Activated CD8-positive, alpha-beta memory T cell treated with anti-CD3 and anti-CD28 coated beads, Interleukin-2, amount 10 ng/mL, durations not matched to agents 7 days and 5 days (primary cell): Measurements from ENCODE around the gene GNE. TPM values are rescaled to one million over a fixed set of nuclear protein-coding genes. Genes with fewer than 3 reads are reported as not detected.
"Not testable (repeated sequence)": the region's sequence is repeated elsewhere in the genome, so short reads cannot be mapped to it uniquely, and the experiment has no call there.

ENCODE experiments used
- ATAC-seq: fragments of 150-1000 bp; cut with Tn5 transposase; one replicate; pipeline ENCODE4 v1.10.0; 2021; ENCODE audit warnings: moderate library complexity
- CTCF ChIA-PET: fragments of 350-600 bp; sonication (Branson Sonifier 250); formaldehyde crosslinking; loops from one replicate; lab custom pipeline; 2021; ENCODE audit warnings: antibody characterized with exemption; lab: Charles Lee
- DNase-seq: peaks from one replicate; pipeline ENCODE4 v3.0.0-alpha.2; 2020
- H3K27ac Mint-ChIP-seq: one replicate; pipeline ENCODE4 v1.8.0; 2021; ENCODE audit warnings: mild to moderate bottlenecking, mixed read lengths
- H3K27me3 Mint-ChIP-seq: one replicate; pipeline ENCODE4 v1.8.0; 2021; ENCODE audit warnings: mixed read lengths
- H3K36me3 Mint-ChIP-seq: one replicate; pipeline ENCODE4 v1.8.0; 2021; ENCODE audit warnings: mild to moderate bottlenecking, mixed read lengths
- H3K4me1 Mint-ChIP-seq: one replicate; pipeline ENCODE4 v1.8.0; 2021; ENCODE audit warnings: mixed read lengths
- H3K4me3 Mint-ChIP-seq: one replicate; pipeline ENCODE4 v1.8.0; 2021; ENCODE audit warnings: mild to moderate bottlenecking, moderate library complexity, mixed read lengths
- H3K9me3 Mint-ChIP-seq: one replicate; pipeline ENCODE4 v1.8.0; 2022; ENCODE audit warnings: low read depth, mixed read lengths
- total RNA-seq, 2 experiments: library from RNA; stranded (reverse); gene quantifications; one replicate each; pipeline ENCODE4 v1.2.3, GENCODE V29; 2021

GNE gene
- total RNA-seq, 2 experiments from 2014 or later, result 17.3 to 19.6 TPM

GRCh38 chr9:36191686-36192085, 66.6 kb downstream of the GNE start:
- H3K27me3 Mint-ChIP-seq, result peaks cover 3% of the 10 kb centered on the region
- CTCF ChIA-PET, result interaction anchor here (1.0 to 4.4 kb wide), 8 partner anchors 10 to 183 kb away, joined by 3 to 20 read pairs (median 4); no protein-coding TSS in a partner anchor
- peaks cover 61% of the 10 kb centered on the region for H3K4me1 Mint-ChIP-seq
- H3K36me3 Mint-ChIP-seq, result peaks cover 22% of the 10 kb centered on the region
- no peak for DNase-seq
- peak overlapping the region; percentile 93 for H3K27ac Mint-ChIP-seq
- H3K4me3 Mint-ChIP-seq, result peak overlapping the region; percentile 99
- no peak for ATAC-seq
- H3K9me3 Mint-ChIP-seq, result no peaks in the 10 kb centered on the region

GRCh38 chr9:36191290-36191645, 67.0 kb downstream of the GNE start:
- ATAC-seq (peak; percentile 24), DNase-seq (peak; percentile 69)
- no peaks in the 10 kb centered on the region for H3K9me3 Mint-ChIP-seq
- peaks cover 20% of the 10 kb centered on the region for H3K36me3 Mint-ChIP-seq
- H3K27me3 Mint-ChIP-seq, result peaks cover 3% of the 10 kb centered on the region
- H3K4me1 Mint-ChIP-seq, result peaks cover 58% of the 10 kb centered on the region
- H3K4me3 Mint-ChIP-seq, result peak overlapping the region; percentile 99
- CTCF ChIA-PET, result interaction anchor here (0.7 to 4.4 kb wide), 21 partner anchors 10 to 247 kb away, joined by 3 to 34 read pairs (median 4); partner anchors contain the start of genes GNE and RECK
- peak overlapping the region; percentile 93 for H3K27ac Mint-ChIP-seq

- no peaks in the 10 kb centered on the region for H3K9me3 Mint-ChIP-seq
- peak within 1 kb of the TSS; percentile 99 for H3K4me3 Mint-ChIP-seq
- H3K36me3 Mint-ChIP-seq, result peaks cover 20% of the 10 kb centered on the region
- peak within 1 kb of the TSS; percentile 93 for H3K27ac Mint-ChIP-seq
- peak; percentile 98 for ATAC-seq
- CTCF ChIA-PET, result interaction anchor here (0.7 to 4.4 kb wide), 26 partner anchors 9 to 247 kb away, joined by 3 to 34 read pairs (median 4); partner anchors contain the start of genes CCIN, GNE and RECK
- peaks cover 59% of the 10 kb centered on the region for H3K4me1 Mint-ChIP-seq
- DNase-seq, result peak; percentile 98
- peaks cover 3% of the 10 kb centered on the region for H3K27me3 Mint-ChIP-seq
These were observed 67.6 kb downstream of the GNE start, which contains the start of gene CLTA for GRCh38 chr9:36190388-36191289. Gene CLTA (plus strand): TSS chr9:36190921. CDS start chr9:36191057, 136 bp downstream.

- Mint-ChIP-seq H3K4me3 (peak overlapping the region; percentile 99), H3K36me3 (peaks cover 15% of the 10 kb centered on the region), H3K9me3 (no peaks in the 10 kb centered on the region), H3K27ac (no peak overlapping the region), H3K27me3 (peaks cover 3% of the 10 kb centered on the region), H3K4me1 (peaks cover 53% of the 10 kb centered on the region)
- CTCF ChIA-PET, result interaction anchor here (0.7 to 4.4 kb wide), 27 partner anchors 8 to 246 kb away, joined by 3 to 34 read pairs (median 4); partner anchors contain the start of genes CCIN and RECK
- DNase-seq, result no peak
- ATAC-seq, result no peak
These were observed 68.3 kb downstream of the GNE start for GRCh38 chr9:36189976-36190375.

- peaks cover 2% of the 10 kb centered on the region for H3K36me3 Mint-ChIP-seq
- CTCF ChIA-PET, result no interaction called here
- no peak overlapping the region for H3K27ac Mint-ChIP-seq
- peaks cover 37% of the 10 kb centered on the region for H3K4me1 Mint-ChIP-seq
- H3K9me3 Mint-ChIP-seq, result no peaks in the 10 kb centered on the region
- DNase-seq (no peak), ATAC-seq (no peak)
- H3K4me3 Mint-ChIP-seq, result no peak overlapping the region
- peaks cover 3% of the 10 kb centered on the region for H3K27me3 Mint-ChIP-seq
These were observed 70.0 kb downstream of the GNE start for GRCh38 chr9:36188212-36188611.

GRCh38 chr9:36187414-36187813, 70.8 kb downstream of the GNE start:
- ATAC-seq, result no peak
- Mint-ChIP-seq H3K27ac (no peak overlapping the region), H3K36me3 (peaks cover 2% of the 10 kb centered on the region), H3K27me3 (peaks cover 3% of the 10 kb centered on the region), H3K4me1 (peaks cover 29% of the 10 kb centered on the region), H3K4me3 (no peak overlapping the region), H3K9me3 (no peaks in the 10 kb centered on the region)
- DNase-seq, result no peak
- CTCF ChIA-PET, result interaction anchor here (0.8 to 1.0 kb wide), 3 partner anchors 29 to 84 kb away, joined by 3 read pairs; no protein-coding TSS in a partner anchor

GRCh38 chr9:36180243-36180642, 78.0 kb downstream of the GNE start:
- CTCF ChIA-PET, H3K27ac Mint-ChIP-seq, DNase-seq, H3K9me3 Mint-ChIP-seq, H3K4me3 Mint-ChIP-seq, ATAC-seq, H3K36me3 Mint-ChIP-seq, H3K27me3 Mint-ChIP-seq: not testable (repeated sequence)
- peaks cover 11% of the 10 kb centered on the region for H3K4me1 Mint-ChIP-seq

GRCh38 chr9:36177571-36177970, 80.7 kb downstream of the GNE start:
- ATAC-seq, result no peak
- CTCF ChIA-PET, result interaction anchor here (0.9 to 2.6 kb wide), 4 partner anchors 12 to 75 kb away, joined by 3 to 11 read pairs (median 6); partner anchors contain the start of gene CLTA
- H3K4me3 Mint-ChIP-seq, result no peak overlapping the region

GRCh38 chr9:36176496-36176895, 81.8 kb downstream of the GNE start:
- not testable (repeated sequence) for H3K9me3 Mint-ChIP-seq, H3K36me3 Mint-ChIP-seq, ATAC-seq, DNase-seq, H3K27ac Mint-ChIP-seq, H3K4me3 Mint-ChIP-seq, H3K27me3 Mint-ChIP-seq
- peaks cover 13% of the 10 kb centered on the region for H3K4me1 Mint-ChIP-seq
- CTCF ChIA-PET, result interaction anchor here (0.9 to 2.6 kb wide), 4 partner anchors 10 to 153 kb away, joined by 3 to 11 read pairs (median 4); partner anchors contain the start of gene CLTA

More at GRCh38 chr9:36177571-36177970, 80.7 kb downstream of the GNE start:
- Mint-ChIP-seq H3K27me3 (peaks cover 7% of the 10 kb centered on the region), H3K27ac (no peak overlapping the region), H3K36me3 (no peaks in the 10 kb centered on the region), H3K4me1 (peaks cover 13% of the 10 kb centered on the region), H3K9me3 (no peaks in the 10 kb centered on the region)
- no peak for DNase-seq

- peaks cover 13% of the 10 kb centered on the region for H3K4me1 Mint-ChIP-seq
- not testable (repeated sequence) for H3K27me3 Mint-ChIP-seq, DNase-seq, H3K27ac Mint-ChIP-seq, H3K4me3 Mint-ChIP-seq, H3K36me3 Mint-ChIP-seq, ATAC-seq, H3K9me3 Mint-ChIP-seq
- CTCF ChIA-PET, result interaction anchor here (1.8 to 2.6 kb wide), 2 partner anchors 15 to 154 kb away, joined by 3 to 11 read pairs; partner anchors contain the start of gene CLTA
These were observed 83.0 kb downstream of the GNE start for GRCh38 chr9:36175209-36175608.

GRCh38 chr9:36174731-36175130, 83.5 kb downstream of the GNE start:
- peaks cover 7% of the 10 kb centered on the region for H3K27me3 Mint-ChIP-seq
- ATAC-seq, result no peak

GRCh38 chr9:36174271-36174670, 84.0 kb downstream of the GNE start:
- H3K4me3 Mint-ChIP-seq, result no peak overlapping the region
- CTCF ChIA-PET, result no interaction called here
- no peak overlapping the region for H3K27ac Mint-ChIP-seq
- ATAC-seq (no peak), DNase-seq (no peak)
- H3K4me1 Mint-ChIP-seq, result peaks cover 13% of the 10 kb centered on the region
- H3K9me3 Mint-ChIP-seq, result no peaks in the 10 kb centered on the region
- no peaks in the 10 kb centered on the region for H3K36me3 Mint-ChIP-seq
- H3K27me3 Mint-ChIP-seq, result peaks cover 9% of the 10 kb centered on the region

More at GRCh38 chr9:36174731-36175130, 83.5 kb downstream of the GNE start:
- Mint-ChIP-seq H3K36me3 (no peaks in the 10 kb centered on the region), H3K4me1 (peaks cover 13% of the 10 kb centered on the region), H3K27ac (no peak overlapping the region), H3K9me3 (no peaks in the 10 kb centered on the region), H3K4me3 (no peak overlapping the region)
- no peak for DNase-seq
- CTCF ChIA-PET, result interaction anchor here (1.8 to 2.6 kb wide), 2 partner anchors 15 to 155 kb away, joined by 3 to 11 read pairs; partner anchors contain the start of gene CLTA

GRCh38 chr9:36173861-36174260, 84.4 kb downstream of the GNE start:
- peaks cover 13% of the 10 kb centered on the region for H3K27me3 Mint-ChIP-seq
- ATAC-seq (no peak), DNase-seq (no peak)
- no peak overlapping the region for H3K27ac Mint-ChIP-seq
- no peak overlapping the region for H3K4me3 Mint-ChIP-seq
- H3K4me1 Mint-ChIP-seq, result peaks cover 9% of the 10 kb centered on the region
- no peaks in the 10 kb centered on the region for H3K36me3 Mint-ChIP-seq
- CTCF ChIA-PET, result no interaction called here
- H3K9me3 Mint-ChIP-seq, result no peaks in the 10 kb centered on the region
